NOMO-1 (cell line): Measurements from ENCODE around the gene TSPAN11.

Experiments
- DNase-seq, 2 experiments: peaks; one replicate each; lab custom pipeline; 2025; ENCODE audit not compliant: unreplicated experiment in 2 of 2; lab: John Stamatoyannopoulos, UW

Gene TSPAN11

GRCh38 chr12:30910038-30910350, 16.6 kb upstream of the TSPAN11 start:
- no peak for DNase-seq

GRCh38 chr12:30911207-30911606, 15.3 kb upstream of the TSPAN11 start:
- DNase-seq, result no peak

- DNase-seq, result no peak
These were observed 13.2 kb upstream of the TSPAN11 start for GRCh38 chr12:30913323-30913722.

GRCh38 chr12:30914986-30915591, 11.5 kb upstream of the TSPAN11 start:
- no peak for DNase-seq

- DNase-seq, result no peak
These were observed 3.5 kb upstream of the TSPAN11 start for GRCh38 chr12:30923057-30923456.

- DNase-seq, result no peak
These were observed 823 bp upstream of the TSPAN11 start for GRCh38 chr12:30925607-30926242.

GRCh38 chr12:30927222-30927611, 669 bp downstream of the TSPAN11 start:
- DNase-seq, result no peak

GRCh38 chr12:30928356-30929244, 2.1 kb downstream of the TSPAN11 start:
- DNase-seq, result no peak

GRCh38 chr12:30930238-30930637, 3.7 kb downstream of the TSPAN11 start:
- DNase-seq, result no peak

GRCh38 chr12:30930641-30931040, 4.1 kb downstream of the TSPAN11 start:
- DNase-seq, result no peak

- no peak for DNase-seq
These were observed 6.3 kb downstream of the TSPAN11 start for GRCh38 chr12:30932881-30933280.

- no peak for DNase-seq
These were observed 8.3 kb downstream of the TSPAN11 start for GRCh38 chr12:30934811-30935210.

- DNase-seq, result no peak
These were observed 9.5 kb downstream of the TSPAN11 start for GRCh38 chr12:30936036-30936435.

GRCh38 chr12:30939234-30939633, 12.7 kb downstream of the TSPAN11 start:
- DNase-seq, result no peak

GRCh38 chr12:30942486-30942885, 15.9 kb downstream of the TSPAN11 start:
- no peak for DNase-seq

GRCh38 chr12:30942936-30943335, 16.4 kb downstream of the TSPAN11 start:
- no peak for DNase-seq

- no peak for DNase-seq
These were observed 19.1 kb downstream of the TSPAN11 start for GRCh38 chr12:30945443-30946164.

- no peak for DNase-seq
These were observed 25.5 kb downstream of the TSPAN11 start for GRCh38 chr12:30952015-30952414.

- DNase-seq, result no peak
These were observed 26.7 kb downstream of the TSPAN11 start for GRCh38 chr12:30953257-30953656.

- no peak for DNase-seq
These were observed 27.6 kb downstream of the TSPAN11 start for GRCh38 chr12:30953951-30954751.
